GM21619 (cell line): Measurements from ENCODE around the gene SOCS6.
"Not testable (repeated sequence)": the region's sequence is repeated elsewhere in the genome, so short reads cannot be mapped to it uniquely, and the experiment has no call there.

Experiments
- ATAC-seq: cut with Tn5 transposase; IDR thresholded peaks from one replicate; pipeline ENCODE4 v1.9.1; 2021; ENCODE audit not compliant: unreplicated experiment

SOCS6 gene

DNA sequence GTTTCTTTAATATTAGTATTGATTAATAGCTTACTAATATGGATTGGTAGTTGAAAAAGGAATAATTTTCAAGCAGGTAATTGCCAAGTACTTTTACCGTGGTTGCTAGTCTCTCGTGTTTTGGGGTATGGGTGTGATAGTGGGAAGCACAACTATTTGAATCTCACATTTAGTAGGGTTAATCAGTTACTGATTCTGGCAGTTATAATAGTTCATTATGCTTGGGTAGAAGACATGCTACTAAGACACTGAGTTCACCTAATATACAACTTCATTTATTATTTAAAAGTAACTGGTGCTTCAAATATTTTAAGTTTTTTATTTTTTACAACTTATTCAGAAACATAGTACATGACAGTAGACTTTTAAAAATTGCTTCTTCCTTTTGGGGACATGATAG lies 33.5 kb downstream of the SOCS6 start:
- no peak for ATAC-seq

DNA sequence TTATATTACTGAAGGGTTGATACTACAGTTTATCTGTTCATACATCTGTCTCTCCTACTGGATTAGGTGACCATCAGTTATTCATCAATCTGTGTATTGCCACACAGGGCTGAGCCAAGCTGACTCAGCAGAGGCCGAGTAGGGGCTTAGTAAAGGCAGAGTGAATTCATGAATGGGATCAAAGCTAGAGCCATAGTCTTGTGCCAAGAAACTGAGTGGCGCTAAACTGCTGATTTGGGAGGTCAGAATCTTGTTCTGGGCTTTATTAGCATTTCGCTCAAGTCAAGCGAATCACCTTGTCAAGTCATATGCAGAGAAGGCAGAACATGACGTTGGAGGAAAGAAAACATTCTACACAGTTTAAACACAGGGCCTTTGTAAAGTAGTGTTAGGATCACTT lies 34.1 kb downstream of the SOCS6 start:
- no peak for ATAC-seq

DNA sequence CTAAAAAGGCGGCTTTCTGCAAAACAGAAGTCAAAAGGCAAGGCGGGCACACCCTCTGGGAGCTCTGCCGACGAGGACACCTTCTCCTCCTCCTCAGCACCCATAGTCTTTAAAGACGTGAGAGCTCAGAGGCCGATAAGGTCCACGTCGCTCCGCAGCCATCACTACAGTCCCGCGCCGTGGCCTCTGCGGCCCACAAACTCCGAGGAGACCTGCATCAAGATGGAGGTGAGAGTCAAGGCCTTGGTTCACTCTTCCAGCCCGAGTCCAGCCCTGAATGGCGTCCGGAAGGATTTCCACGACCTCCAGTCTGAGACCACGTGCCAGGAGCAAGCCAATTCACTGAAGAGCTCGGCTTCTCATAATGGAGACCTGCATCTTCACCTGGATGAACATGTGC lies 36.1 kb downstream of the SOCS6 start:
- no peak for ATAC-seq

DNA sequence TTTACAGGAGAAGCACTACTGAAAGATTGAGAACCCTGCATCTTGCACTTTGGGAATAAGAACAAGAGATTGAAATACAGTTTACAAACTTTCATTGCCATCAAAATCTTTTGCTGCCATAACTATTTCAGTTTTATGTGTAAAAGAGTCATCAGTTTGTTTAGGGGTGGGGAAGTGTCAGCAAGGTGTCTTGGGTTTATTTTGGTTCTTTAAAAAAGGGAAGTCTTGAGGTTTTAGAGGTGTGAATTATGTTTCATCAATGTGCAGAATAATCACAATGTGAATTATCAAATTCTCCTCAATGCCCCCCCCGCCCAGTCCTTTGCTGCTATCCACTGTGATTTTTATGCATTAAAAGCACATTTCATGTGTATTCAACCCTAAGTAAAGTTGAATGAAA lies 37.4 kb downstream of the SOCS6 start:
- no peak for ATAC-seq

DNA sequence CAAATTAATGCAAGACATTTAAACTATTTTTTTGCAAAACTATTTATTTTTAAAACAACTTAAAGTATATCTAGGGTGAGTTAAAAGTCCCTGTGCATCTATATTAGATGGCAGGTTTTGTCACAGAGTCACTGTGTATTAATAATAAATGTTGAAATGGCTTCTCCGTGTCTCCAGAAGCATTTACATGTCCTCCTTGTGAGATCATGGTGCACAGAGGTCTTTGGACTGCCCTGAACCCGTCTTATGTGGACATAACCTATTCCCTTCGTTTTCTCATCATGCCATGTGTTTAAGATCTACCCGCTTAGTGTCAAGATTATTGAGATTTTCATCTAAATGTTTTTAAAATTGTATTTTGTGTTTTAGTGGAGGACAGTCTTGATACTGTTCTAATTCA lies 39.3 kb downstream of the SOCS6 start:
- no peak for ATAC-seq

DNA sequence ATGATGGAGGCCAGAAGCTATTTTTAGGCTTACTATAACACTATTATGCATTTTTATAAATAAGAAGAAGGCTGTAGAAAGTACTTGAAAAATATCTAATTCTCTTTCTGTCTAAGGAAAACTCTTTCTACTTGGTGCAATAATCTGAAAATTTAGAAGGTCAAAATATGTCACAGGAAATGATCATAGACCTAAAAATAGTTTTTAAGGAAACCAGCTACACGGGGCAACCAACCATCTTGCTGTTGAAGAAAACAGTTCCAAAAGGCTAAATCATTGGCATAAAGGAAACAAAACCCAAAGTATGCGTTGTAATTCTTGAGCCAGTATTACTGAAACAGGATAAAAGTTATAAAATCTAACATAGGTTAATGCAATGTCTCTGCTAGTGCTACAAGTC lies 40.2 kb downstream of the SOCS6 start:
- ATAC-seq: no peak

DNA sequence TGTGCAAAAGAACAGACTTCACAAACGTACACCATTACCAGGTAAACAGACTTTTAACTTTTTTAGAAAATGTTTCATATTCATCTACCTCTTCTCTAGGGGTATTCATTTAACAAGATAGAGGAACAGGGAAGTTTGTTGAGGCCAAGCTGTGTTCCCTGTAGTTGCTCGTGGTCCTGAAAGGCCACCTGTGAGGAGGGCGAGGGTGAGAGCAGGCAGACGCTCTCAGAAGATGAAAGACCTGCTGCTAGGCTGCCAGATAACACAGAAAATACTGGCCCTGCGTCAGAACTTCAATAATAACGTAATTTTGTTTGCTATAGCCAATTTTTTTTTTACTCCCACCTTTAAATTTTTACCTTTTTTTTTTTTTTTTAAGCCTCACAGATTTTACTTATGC lies 42.0 kb downstream of the SOCS6 start:
- ATAC-seq: no peak

DNA sequence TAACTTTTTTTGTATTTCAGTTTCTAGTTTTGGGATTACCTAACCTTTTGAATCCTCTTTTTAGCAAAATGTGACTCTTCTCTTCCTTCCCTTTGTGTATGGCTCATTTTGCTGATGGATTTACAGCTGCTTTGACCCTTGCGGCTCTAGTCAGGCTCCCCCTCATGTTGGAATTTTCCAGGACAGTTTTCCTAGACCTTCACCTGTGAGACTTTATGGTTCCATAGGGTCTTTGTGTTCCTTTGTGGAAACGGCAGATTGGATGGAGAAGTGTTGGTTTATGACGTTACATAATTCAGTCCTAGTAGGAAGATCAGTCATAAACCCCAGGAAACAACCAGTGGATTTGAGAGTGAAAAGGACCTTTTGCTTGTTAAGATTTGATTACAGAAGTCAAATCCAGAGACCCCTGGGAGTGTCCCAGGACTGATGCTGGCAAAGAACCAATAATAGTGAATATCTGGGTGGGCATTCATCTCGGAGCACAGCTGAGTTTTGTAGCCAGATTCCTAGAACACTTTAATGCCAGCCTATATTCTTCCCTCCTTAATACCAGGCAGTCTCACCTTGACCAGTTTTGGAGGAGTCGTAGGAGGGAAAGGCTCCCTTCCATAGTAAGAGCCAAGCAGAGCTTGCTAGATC lies 42.7 kb downstream of the SOCS6 start:
- ATAC-seq: no peak

DNA sequence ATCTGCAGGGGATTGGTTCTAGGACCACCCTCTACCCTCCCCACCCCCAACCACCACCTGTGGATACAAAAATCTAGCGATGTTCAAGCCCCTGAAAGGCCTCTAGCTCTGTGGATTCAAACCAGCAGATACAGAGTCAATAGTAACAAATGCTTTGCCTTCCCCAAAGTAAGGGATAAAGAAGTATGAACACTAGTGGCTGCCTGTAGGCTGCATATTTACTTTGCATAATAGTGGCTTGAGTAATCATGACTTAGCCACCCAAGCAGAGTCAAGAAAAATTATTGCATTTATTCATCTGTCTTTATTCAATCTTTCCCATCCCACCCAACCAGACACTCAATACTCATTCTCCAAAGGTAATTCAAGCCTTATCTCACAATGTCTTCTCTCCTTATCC lies 43.8 kb downstream of the SOCS6 start:
- no peak for ATAC-seq

DNA sequence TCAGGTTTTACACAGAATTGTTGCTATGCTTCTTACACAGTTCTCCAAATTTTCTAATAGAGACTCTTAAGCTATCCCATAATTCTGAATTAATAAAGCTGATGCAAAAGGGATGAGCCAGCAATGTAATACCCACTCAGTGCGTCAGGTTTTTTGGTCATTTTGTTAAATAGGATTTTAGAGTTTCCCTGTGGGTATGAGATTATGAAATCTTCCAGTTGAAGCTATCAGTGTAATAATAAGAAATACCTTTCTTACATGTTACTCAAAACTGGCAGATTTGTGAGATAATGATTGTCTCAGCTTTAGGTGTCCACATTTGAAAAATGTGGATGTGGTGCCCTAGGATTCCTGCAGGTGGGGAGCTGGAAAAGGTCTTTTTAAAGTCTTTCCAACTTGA lies 44.5 kb downstream of the SOCS6 start:
- no peak for ATAC-seq

DNA sequence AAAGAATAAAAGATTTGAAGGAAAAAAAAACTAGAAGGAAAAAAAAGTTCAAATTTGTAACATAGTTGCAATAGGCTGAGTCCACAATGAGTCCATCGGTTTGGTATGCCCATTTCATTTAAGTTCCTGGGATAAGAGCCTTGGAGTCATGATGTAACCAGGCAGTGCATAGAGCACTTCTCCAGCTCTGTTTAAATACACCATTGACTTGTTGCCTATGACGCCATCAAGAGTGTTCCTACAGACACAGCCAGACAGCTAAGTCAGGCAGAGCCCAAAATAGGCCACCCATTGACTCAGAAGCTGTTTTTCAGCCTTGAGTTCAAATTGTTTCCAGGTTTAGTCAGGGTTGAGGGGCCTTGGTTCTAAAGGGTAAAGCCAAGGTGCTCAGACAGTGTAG lies 44.9 kb downstream of the SOCS6 start:
- no peak for ATAC-seq

DNA sequence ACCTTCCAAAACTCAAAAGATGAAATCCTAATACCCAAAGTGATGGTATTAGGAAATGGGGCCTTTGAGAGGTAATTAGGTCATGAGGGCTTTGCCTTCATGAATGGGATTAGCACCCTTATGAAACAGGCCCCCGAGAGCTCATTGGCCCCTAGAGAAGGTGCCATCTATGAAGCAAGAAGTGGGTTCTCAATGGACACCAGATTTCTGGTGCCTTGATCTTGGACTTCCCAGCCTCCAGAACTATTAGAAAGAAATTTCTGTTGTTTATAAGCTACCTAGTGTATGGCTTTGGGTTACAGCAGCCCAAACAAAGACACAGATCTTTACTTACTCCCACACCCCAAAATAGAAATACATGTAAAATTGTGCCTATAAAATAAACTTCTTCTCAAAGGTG lies 45.4 kb downstream of the SOCS6 start:
- ATAC-seq: no peak

DNA sequence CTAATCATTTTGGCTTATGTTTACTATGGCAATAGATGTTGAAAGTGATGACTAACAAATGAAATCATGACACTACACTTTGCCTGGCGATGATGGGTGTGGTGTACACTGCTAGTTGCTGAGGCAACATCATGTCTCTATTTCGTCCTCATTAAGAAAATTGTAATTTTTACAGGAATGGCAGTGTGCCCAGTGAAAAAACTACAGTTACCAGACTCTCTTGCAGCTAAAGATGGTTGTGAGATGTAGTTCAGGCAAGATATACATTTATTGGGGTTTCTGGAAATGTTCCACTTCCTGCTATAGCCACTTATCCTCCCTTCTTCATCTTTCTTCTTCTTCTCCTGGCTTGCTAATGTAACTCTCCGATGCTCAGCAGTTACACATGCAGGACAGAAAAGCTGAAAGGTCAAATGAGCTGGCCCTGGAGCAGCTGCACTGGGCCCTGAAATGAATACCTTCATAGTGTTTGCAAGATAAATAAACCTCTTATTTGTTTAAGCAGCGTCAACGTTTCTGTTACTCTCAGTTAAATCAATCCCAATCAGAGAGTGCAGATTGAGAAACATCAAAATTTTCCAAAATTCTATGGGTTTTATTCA lies 46.0 kb downstream of the SOCS6 start:
- no peak for ATAC-seq

DNA sequence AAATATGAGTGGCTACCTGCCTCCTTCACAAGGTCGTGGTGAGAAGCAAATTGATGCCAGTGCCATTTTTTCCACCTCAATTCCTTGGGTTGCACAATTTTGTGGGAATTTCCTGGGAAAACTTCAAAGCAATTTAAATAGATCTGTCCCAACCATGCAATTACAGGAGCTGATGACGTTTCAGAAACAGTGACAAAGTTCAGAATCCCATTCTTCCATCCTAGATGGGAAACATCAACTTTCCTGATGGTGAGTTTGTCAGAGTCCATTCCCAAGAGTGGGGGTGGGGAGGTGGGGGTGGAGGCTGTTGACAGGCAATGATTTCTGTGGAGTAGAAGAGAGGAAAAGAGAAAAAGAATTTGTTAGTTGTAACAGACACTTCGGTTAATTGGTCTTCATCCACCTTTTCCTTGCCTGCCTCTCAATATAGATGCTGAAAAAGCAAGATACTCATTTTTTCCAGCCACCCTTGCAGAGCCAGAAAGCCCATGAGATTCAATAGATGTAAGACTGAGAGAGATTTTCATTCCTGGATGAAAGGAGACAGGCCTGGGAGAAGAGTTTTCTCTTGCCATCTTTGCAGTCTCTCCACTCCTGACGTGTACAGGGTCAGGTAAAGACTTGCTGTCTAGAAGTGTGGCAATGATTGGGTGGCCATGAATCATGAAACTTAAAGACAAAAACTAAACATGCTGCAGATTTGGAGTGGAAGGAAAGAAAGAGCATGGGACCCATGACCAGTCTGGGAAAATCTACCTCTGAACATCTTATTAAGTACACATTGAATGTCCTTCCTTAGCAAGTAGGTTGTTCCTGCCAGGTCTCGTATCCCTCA lies 47.3 kb downstream of the SOCS6 start:
- no peak for ATAC-seq

DNA sequence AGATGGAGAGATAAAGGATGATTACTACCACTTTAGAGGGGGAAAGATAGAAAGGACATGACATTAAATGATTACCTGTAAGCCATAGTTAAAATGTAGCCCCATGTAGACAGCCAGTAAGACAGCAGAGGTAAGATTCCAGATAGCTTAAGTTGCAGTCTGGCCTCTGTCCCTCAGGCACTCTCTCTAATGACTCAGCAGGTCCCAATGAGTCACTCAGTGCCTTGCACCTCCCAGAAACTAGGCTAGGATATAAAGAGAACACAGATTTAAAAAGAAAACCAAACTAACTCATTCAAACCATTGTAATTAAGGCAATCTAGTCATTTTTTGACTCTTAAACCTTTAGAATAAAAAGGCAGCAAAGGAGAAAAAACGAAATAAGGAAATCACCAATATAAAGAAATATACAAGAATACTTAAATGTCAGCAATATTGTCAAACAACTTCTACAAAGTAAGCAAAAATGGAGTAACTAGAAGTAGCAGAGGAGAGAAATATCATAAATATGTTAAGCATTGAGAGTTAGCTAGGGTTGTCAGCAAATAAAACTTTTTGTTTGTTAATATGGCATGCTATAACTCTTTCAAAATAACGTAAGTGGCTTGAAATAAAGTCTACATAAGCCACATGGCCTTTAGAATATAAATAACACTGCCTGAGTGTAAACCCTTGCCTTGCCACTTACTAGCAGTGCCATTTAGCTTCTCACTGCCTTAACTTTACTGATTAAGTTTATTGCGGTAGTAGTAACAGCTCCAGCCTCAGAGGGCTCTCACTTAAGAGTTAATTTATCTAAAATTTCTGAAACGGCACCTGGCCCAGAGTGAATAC lies 48.5 kb downstream of the SOCS6 start:
- peak; percentile 77 for ATAC-seq

DNA sequence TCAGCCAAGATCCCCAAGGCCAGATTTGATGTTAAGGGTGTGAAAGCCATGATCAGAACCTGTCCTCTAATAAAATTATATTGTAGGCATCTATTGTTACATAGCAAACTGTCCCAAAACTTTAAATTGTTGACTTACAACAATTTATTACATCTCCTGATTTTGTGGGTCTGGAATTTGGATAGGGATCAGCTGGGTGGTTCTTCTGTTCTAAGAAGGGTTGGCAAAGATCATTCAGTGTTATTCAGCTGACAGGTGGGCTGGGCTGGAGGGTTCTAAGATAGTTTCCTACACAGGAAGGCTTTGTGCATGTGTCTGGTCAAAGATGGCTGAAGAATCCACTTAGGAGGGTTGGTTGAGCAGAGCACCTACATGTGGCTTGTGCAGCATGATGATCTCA lies 50.0 kb downstream of the SOCS6 start:
- no peak for ATAC-seq

DNA sequence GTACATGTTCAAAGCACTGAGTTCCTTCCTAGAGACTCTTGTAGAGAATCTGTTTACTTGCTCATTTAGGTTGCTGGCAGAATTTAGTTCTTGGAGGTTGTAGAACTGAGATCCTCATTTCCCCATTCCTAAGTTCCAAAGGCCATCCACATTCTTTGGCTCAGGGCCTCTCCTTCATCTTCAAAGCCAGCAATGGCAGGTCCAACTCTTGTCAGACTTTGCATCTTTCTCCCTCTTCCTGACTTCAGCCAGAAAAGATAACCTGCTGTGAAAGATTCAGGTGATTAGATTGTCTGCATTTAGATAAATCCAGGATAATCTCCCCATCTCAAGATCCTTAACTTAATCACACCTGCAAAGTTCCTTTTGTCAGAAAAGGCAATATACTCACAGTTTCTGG lies 51.1 kb downstream of the SOCS6 start:
- no peak for ATAC-seq

DNA sequence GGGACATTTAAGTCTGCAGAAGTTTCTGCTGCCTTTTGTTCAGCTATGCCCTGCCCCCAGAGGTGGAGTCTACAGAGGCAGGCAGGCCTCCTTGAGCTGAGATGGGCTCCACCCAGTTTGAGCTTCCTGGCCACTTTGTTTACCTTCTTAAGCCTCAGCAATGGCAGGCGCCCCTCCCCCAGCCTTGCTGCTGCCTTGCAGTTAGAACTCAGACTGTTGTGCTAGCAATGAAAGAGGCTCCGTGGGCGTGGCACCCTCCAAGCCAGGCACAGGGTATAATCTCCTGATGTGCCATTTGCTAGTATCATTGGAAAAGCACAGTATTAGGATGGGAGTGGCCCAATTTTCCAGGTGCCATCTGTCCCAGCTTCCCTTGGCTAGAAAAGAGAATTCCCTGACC lies 59.6 kb downstream of the SOCS6 start:
- ATAC-seq: not testable (repeated sequence)

DNA sequence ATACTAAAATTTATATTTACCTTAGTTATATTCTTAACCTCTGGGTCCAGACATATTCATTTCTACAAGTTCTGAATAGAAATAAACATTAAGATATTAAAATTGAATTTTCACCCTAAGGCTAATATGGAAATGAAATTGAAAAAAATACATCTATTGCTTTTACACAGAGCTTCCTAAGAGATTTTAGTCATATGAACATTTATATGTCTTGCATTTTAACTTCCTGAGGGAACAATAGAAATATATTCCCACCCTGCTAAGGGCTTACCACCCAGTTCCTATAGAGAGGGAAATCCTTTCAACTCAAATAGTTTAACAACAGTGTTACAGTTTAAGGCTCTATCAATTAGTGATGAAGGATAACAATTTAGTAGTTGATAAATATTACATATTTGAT lies 60.5 kb downstream of the SOCS6 start:
- ATAC-seq: no peak

DNA sequence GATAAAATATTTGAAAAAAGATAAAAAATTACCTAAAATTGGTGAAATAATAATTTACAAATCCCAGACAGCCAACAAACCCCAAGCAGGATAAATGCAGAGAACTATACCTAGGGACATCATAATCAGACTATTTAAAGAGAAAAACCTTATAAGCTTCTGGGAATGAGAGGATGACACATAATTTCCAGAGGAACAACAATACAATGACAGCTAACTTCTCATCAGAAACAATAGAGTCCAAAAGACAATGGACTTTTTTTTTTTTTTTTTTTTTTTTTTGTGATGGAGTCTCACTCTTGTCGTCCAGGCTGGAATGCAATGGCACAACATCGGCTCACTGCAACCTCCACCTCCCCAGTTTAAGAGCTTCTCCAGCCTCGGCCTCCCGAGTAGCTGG lies 65.2 kb downstream of the SOCS6 start:
- ATAC-seq: no peak

DNA sequence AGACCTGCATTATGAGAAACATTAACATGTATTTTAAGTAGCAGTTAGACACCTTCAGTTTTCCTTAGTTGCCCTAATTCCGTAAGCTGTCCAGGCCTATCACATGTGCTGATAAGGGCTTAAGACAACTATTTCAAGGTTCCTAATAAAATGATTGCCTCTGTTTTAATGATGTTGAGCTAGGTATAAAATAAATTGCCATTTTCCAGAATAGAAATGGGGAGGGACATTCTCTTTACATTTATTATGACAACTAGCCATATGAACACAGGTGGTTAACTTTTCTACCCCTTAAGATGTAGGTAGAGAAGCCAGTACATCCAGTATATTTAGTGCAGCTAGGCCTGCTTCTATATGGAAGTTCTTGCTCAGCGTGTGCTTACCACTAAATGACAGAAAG lies 65.9 kb downstream of the SOCS6 start:
- ATAC-seq: no peak
